Measurements from ENCODE around the gene GLOD4.
"Not testable (repeated sequence)": the region's sequence is repeated elsewhere in the genome, so short reads cannot be mapped to it uniquely, and the experiment has no call there.

GLOD4 gene

GRCh38 chr17:781805-782731 lies at the start of gene GLOD4, which contains the start of gene MRM3:
GLOD4 (minus strand) TSS chr17:782280; CDS start chr17:782255, 25 bp downstream.
MRM3 (plus strand) TSS chr17:782353; CDS start chr17:782379, 26 bp downstream.
- DNase-seq = peak; percentile 25 to 50

- no peak for DNase-seq
These were observed 48.9 kb upstream of the GLOD4 start for GRCh38 chr17:830950-831349.

GRCh38 chr17:830381-830780 lies 48.3 kb upstream of the GLOD4 start:
- no peak for DNase-seq

GRCh38 chr17:829614-830013 lies 47.5 kb upstream of the GLOD4 start:
- not testable (repeated sequence) for DNase-seq

- no peak for DNase-seq
These were observed 46.7 kb upstream of the GLOD4 start for GRCh38 chr17:828761-829160.

- no peak for DNase-seq
These were observed 44.7 kb upstream of the GLOD4 start for GRCh38 chr17:826778-827177.

- DNase-seq = no peak
These were observed 43.1 kb upstream of the GLOD4 start for GRCh38 chr17:825216-825615.

GRCh38 chr17:824378-824777 lies 42.3 kb upstream of the GLOD4 start:
- DNase-seq = no peak

- DNase-seq = no peak
These were observed 41.4 kb upstream of the GLOD4 start for GRCh38 chr17:823501-823902.

- DNase-seq = no peak
These were observed 37.2 kb upstream of the GLOD4 start for GRCh38 chr17:819251-819650.

- DNase-seq = no peak
These were observed 32.3 kb upstream of the GLOD4 start for GRCh38 chr17:814371-814770.

GRCh38 chr17:812638-813204 lies 30.6 kb upstream of the GLOD4 start:
- no peak for DNase-seq

GRCh38 chr17:811051-811784 lies 29.1 kb upstream of the GLOD4 start:
- no peak for DNase-seq

- DNase-seq = no peak
These were observed 25.6 kb upstream of the GLOD4 start for GRCh38 chr17:807523-808294.

GRCh38 chr17:806781-807522 lies 24.9 kb upstream of the GLOD4 start:
- DNase-seq = no peak

- no peak for DNase-seq
These were observed 24.3 kb upstream of the GLOD4 start for GRCh38 chr17:806346-806745.

GRCh38 chr17:805886-806285 lies 23.8 kb upstream of the GLOD4 start:
- not testable (repeated sequence) for DNase-seq

GRCh38 chr17:804541-805435 lies 22.7 kb upstream of the GLOD4 start:
- DNase-seq = no peak

- DNase-seq = no peak
These were observed 21.1 kb upstream of the GLOD4 start for GRCh38 chr17:802901-803881.

- no peak for DNase-seq
These were observed 20.4 kb upstream of the GLOD4 start for GRCh38 chr17:802481-802880.
